ENCODE results near the gene LIX1L. TPM values are rescaled to one million over a fixed set of nuclear protein-coding genes. Genes with fewer than 3 reads are reported as not detected.

LIX1L gene
- polyA plus RNA-seq, 10 donors: 26.1 to 33.0 (median 30.1) TPM

DNA sequence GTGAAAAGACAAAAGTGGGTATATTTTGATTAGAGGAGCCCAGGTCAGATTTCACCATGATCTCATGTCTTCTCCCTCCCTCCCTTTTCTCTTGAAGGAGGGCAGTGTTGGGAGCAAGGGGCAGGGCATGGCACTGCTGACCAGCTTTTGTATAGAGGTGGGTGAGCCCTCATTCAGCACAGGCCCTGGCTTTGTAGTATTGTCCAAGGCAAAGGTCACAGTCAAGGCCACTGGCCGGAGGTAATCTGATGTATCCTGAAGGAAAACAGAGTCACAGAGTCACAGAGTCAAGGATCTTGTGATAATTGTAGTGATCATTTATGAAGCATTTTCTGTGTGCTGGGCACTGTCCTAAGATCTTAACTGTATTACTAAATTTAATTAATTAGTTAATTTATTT is 59.8 kb downstream of the LIX1L start:
- DNase-seq: no peak

- no peak for DNase-seq
Measured at GRCh38 chr1:145895471-145895870, 62.3 kb downstream of the LIX1L start.

DNA sequence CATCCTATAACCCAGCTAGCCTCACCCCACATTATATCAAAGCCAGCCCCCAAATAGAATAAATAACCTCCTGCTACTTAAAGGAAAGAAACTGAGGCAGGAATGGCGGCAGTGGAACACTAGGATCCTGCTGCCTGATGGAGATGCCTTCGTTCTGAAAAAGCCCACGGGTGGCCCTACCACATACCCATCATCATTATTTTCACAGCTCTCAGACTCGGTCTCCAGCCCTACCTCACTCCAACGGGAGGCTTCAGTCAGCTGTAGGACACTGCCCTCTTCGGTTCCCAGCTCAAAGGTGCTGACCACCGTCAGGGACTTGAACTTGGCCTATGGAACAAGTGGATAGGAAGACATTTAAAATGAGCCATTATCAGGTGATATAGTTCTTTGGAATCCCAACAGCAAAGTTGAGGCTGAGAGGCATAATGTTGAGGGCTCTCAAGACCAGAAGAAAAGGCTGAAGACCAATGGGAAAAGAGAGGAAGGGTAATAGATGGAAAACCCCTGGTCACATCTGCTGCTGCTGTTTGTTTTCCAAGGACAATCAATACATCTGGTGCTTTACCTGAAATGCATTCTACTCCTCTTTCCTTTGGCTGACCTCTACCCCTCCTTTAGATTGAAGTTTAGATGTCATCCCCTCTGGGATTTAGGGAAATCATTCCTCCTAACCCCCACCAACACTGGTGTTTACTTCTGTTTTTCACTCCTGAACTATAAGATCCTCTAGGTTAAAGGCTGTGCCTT is 64.3 kb downstream of the LIX1L start:
- DNase-seq: no peak

GRCh38 chr1:145892486-145893087 is 65.2 kb downstream of the LIX1L start:
- DNase-seq: no peak

- peak; percentile 95 to 98 (median 96) for DNase-seq
Measured at GRCh38 chr1:145891587-145892485, 66.0 kb downstream of the LIX1L start.

GRCh38 chr1:145891143-145891542 is 66.7 kb downstream of the LIX1L start:
- no peak for DNase-seq

- DNase-seq: no peak
Measured at GRCh38 chr1:145889722-145890121, 68.1 kb downstream of the LIX1L start.

DNA sequence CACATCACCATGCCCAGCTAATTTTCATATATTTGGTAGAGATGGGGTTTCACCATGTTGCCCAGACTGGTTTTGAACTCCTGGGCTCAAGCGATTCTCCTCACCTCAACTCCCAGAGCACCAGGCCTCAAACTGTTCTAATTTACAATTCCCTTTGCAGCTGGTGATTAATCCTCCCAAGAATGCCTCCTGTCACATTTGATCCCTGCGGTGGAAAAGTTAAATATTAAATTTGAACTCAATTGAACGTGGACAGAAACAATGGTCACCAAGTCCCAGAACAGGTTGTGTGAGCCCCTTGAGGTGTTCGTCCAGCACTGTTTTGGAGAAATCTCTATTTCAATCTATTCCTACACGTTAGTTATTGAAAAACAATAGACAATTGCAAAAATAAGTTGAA is 70.2 kb downstream of the LIX1L start:
- no peak for DNase-seq

DNA sequence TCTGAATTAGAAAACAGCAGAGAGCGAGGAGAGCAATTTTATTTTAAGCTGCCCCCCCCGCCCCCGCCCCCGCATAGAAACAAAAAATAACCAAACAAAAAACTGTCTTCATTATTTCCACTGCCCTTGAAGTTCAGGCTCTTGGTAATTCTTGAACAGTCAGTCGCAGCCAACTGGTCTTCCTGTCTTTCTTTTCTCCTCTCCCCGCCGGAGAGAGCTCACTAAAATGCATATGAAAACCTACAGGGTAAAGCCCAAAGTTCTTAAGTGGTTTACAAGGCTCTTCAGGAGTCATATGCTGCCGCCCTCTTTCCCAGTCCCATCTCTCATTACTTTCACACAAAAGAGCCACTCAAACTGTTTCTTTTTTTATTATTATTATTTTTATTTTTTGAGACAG is 71.0 kb downstream of the LIX1L start:
- peak in 1 of 3 donors; percentile 34 for DNase-seq

DNA sequence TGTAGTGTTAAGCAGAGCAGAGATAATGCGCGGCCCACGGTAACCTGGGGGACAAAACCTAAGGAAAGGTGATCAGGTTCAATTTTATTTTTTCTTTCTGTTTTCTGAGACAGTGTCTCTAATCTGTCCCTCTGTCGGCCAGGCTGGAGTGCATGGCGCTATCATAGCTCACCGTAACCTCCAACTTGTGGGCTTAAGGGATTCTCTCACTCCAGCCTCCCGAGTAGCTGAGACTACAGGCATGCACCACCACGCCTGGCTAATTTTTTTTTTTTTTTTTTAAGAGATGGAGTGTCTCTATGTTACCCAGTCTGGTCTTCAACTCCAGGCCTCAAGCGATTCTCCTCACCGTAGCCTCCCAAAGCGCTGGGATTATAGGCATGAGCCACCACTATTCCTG is 71.4 kb downstream of the LIX1L start:
- DNase-seq: peak in 1 of 3 donors; percentile 27

- peak; percentile 57 to 93 (median 75) for DNase-seq
Measured at GRCh38 chr1:145885738-145886287, 72.0 kb downstream of the LIX1L start, which contains the start of gene ANKRD35. TSS of gene ANKRD35 (minus strand) at chr1:145885866. CDS start at chr1:145885758, 108 bp downstream.

DNA sequence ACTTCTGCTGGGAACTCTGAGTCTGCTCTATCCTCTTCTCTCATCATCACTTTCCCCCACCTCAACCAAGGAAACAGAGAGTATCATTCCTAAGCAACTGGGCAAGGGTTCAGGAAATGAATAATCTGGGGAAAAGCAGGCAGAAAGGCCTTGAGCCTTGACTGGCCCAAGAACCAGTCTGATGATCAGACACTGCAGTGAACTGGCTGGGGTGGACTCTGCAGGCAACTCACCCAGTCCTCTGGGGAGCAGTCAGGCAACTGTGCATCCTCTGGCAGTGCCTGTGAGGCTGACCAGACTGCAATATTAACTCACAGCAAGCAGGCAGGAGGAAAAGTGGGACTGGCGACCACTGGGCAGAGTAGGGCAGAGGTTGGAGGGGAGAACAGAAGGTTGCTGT is 73.1 kb downstream of the LIX1L start:
- no peak for DNase-seq

Other genes starting within 250 kb of the LIX1L start
- 1 to 10 TPM in 4 of 10 donors, under 1 TPM in 6; 0.25 to 1.8 (median 0.62) TPM for gene CD160, start 238.5 kb downstream of the LIX1L start, polyA plus RNA-seq (ENCODE audit: insufficient read length in 10 of 10)
- 10 to 100 TPM; 11.2 to 21.2 (median 15.5) TPM for gene RNF115, start 133.9 kb downstream of the LIX1L start, polyA plus RNA-seq (ENCODE audit: insufficient read length in 10 of 10)
- gene POLR3C, start 133.8 kb downstream of the LIX1L start, polyA plus RNA-seq (ENCODE audit: insufficient read length in 10 of 10): 10 to 100 TPM; 18.2 to 22.9 (median 21.0) TPM
- gene NUDT17, start 112.4 kb downstream of the LIX1L start, polyA plus RNA-seq (ENCODE audit: insufficient read length in 10 of 10): 10 to 100 TPM in 8 of 10 donors, 1 to 10 TPM in 2; 8.4 to 17.9 (median 12.9) TPM
- gene PIAS3, start 98.9 kb downstream of the LIX1L start, polyA plus RNA-seq (ENCODE audit: insufficient read length in 10 of 10): 10 to 100 TPM; 37.9 to 62.4 (median 45.7) TPM
- 1 to 10 TPM; 1.8 to 4.6 (median 2.3) TPM for gene ANKRD35, start 72.2 kb downstream of the LIX1L start, polyA plus RNA-seq (ENCODE audit: insufficient read length in 10 of 10)
- gene ITGA10, start 48.0 kb downstream of the LIX1L start, polyA plus RNA-seq (ENCODE audit: insufficient read length in 10 of 10): 10 to 100 TPM in 2 of 10 donors, 1 to 10 TPM in 8; 2.4 to 17.0 (median 7.5) TPM
- gene PEX11B, start 39.3 kb downstream of the LIX1L start, polyA plus RNA-seq (ENCODE audit: insufficient read length in 10 of 10): 10 to 100 TPM; 19.5 to 27.3 (median 23.9) TPM
- 100 to 1,000 TPM; 113 to 144 (median 122) TPM for gene RBM8A, start 30.5 kb downstream of the LIX1L start, polyA plus RNA-seq (ENCODE audit: insufficient read length in 10 of 10)
- 1 to 10 TPM in 6 of 10 donors, under 1 TPM in 4; 0.73 to 1.4 (median 1.1) TPM for gene ANKRD34A, start 6.6 kb upstream of the LIX1L start, polyA plus RNA-seq (ENCODE audit: insufficient read length in 10 of 10)
- gene POLR3GL, start 6.7 kb upstream of the LIX1L start, polyA plus RNA-seq (ENCODE audit: insufficient read length in 10 of 10): 10 to 100 TPM; 32.9 to 41.1 (median 37.8) TPM
- 100 to 1,000 TPM; 214 to 318 (median 275) TPM for gene TXNIP, start 38.6 kb upstream of the LIX1L start, polyA plus RNA-seq (ENCODE audit: insufficient read length in 10 of 10)
- 100 to 1,000 TPM; 103 to 254 (median 180) TPM for gene HJV, start 63.7 kb upstream of the LIX1L start, polyA plus RNA-seq (ENCODE audit: insufficient read length in 10 of 10)
- gene NBPF10, start 186.8 kb upstream of the LIX1L start, polyA plus RNA-seq (ENCODE audit: insufficient read length in 10 of 10): 1 to 10 TPM; 1.3 to 2.2 (median 1.5) TPM